ENCODE measurements around the gene MYL12A.
"Not testable (repeated sequence)": the region's sequence is repeated elsewhere in the genome, so short reads cannot be mapped to it uniquely, and the experiment has no call there.

Gene MYL12A

GRCh38 chr18:3269914-3270299 is 22.3 kb downstream of the MYL12A start:
- Histone ChIP-seq H3K36me3 (peaks cover 6 to 20% (median 15%) of the 10 kb centered on the region in 3 donors), H3K27me3 (no peaks in the 10 kb centered on the region), H3K4me1 (peaks cover 12 to 82% (median 45%) of the 10 kb centered on the region in 4 donors), H3K27ac (no peak overlapping the region), H3K4me3 (no peak overlapping the region), H3K9me3 (no peaks in the 10 kb centered on the region)
- no peak for DNase-seq
- intact Hi-C loops (cut with DNase I; ENCODE audit: low total_unique reads): no loop called here
- no peak for TF ChIP-seq CTCF (IDR thresholded peaks at IDR 0.05)

DNA sequence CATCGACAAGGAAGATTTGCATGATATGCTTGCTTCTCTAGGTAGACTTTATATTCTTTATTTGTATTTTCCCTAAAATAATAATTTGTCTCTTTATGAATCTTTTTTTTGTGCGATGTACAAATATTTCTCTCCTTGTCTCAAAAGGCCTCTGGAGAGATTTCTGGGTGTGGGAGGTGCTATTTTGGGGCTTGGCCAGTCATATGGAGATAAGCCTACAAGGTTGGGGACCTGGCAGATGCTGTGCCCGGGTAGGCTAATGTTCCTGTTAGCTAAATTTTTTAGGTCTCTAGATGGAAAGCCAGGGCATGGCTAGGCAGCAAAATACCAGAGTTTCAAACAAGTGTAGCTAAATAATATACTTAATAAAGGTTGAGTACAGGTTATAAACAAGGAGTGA is 25.4 kb downstream of the MYL12A start:
- no peak overlapping the region for H3K27ac ChIP-seq
- H3K4me1 ChIP-seq: peaks cover 0 to 51% (median 17%) of the 10 kb centered on the region in 4 donors
- H3K36me3 ChIP-seq: peaks cover 35 to 48% (median 41%) of the 10 kb centered on the region in 3 donors
- DNase-seq: no peak
- no peaks in the 10 kb centered on the region for H3K9me3 ChIP-seq
- H3K4me3 ChIP-seq: no peak overlapping the region
- H3K27me3 ChIP-seq: no peaks in the 10 kb centered on the region
- TF ChIP-seq CTCF (IDR thresholded peaks at IDR 0.05): no peak
- intact Hi-C loops (cut with DNase I; ENCODE audit: low total_unique reads): no loop called here

DNA sequence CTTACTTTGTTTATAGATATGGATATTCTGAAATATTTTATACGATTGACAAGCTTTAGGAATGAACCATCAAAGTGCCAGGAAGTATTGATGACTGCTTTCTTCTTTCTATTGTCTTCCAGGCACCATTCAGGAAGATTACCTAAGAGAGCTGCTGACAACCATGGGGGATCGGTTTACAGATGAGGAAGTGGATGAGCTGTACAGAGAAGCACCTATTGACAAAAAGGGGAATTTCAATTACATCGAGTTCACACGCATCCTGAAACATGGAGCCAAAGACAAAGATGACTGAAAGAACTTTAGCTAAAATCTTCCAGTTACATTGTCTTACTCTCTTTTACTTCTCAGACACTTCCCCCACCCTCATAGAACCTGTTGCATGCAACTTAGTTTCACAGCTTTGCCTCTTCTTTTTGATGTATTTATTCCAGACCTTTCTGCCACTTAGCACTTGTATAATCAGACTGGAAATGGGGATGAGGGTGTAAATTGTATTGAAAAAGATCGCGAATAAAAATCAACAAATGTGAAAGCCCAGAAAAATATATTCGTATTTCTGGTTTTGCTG is 30.1 kb downstream of the MYL12A start:
- H3K27ac ChIP-seq; H3K4me3 ChIP-seq; DNase-seq; H3K4me1 ChIP-seq; H3K27me3 ChIP-seq; intact Hi-C loops (cut with DNase I; ENCODE audit: low total_unique reads); H3K9me3 ChIP-seq: not testable (repeated sequence)
- peaks cover 42 to 53% (median 49%) of the 10 kb centered on the region in 3 donors for H3K36me3 ChIP-seq

DNA sequence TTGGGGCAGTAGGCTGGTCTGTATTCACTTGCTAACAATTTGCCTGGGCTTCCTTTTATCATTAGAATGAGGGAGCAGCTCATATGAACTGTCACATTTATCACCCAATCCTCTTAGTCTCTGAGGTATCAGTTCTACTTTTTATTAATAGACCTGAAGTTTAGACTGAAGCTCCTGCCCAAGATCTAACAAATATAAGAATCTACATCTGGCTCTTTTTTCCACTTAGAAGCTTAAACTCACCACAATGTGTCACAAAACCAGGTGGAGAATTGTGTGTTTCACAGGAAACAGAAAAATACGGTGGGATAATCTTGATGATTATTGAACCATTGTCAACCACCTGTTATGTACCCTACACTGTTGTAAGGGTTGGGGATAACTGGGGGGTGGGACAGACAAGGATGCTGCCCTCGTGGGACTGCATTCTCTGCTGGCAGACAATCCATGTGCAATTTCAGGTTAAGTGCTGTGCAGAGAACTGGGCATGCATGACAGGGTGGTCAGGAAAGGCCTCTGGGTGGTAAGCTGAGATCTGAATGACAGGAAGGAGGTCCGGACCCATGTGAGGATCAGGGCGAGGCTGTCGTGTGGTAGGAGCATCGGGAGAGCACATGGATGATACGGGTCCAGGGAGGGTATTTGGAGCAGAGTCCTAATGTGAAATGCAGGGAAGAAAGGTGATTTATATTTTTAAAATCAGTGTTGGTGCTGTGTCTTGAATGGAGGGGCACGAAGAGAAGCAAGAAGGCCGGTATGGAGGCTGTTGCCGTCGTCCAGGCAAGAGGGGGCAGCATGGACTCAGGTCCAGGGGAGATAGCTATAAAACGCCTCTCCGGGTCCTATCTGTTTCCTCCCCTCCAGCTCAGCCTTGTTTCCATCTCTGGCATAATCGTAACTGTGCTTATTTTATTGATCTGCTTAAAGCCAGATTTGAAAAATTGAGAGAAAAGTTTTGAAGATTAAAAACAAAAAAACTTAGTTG is 31.9 kb downstream of the MYL12A start:
- no peaks in the 10 kb centered on the region for H3K4me1 ChIP-seq
- no peaks in the 10 kb centered on the region for H3K27me3 ChIP-seq
- no peak for DNase-seq
- H3K27ac ChIP-seq: peak overlapping the region in 1 of 2 donors; percentile 16
- peaks cover 32 to 42% (median 38%) of the 10 kb centered on the region in 3 donors for H3K36me3 ChIP-seq
- TF ChIP-seq CTCF (IDR thresholded peaks at IDR 0.05): no peak
- no peak overlapping the region for H3K4me3 ChIP-seq
- intact Hi-C loops (cut with DNase I; ENCODE audit: low total_unique reads): loop anchor here (5.0 kb wide), 1 partner anchor 313 kb away; no protein-coding TSS in a partner anchor
- no peaks in the 10 kb centered on the region for H3K9me3 ChIP-seq

- DNase-seq: no peak
- Histone ChIP-seq H3K27ac (no peak overlapping the region), H3K36me3 (peaks cover 12 to 23% (median 18%) of the 10 kb centered on the region in 3 donors), H3K4me1 (no peaks in the 10 kb centered on the region), H3K9me3 (no peaks in the 10 kb centered on the region), H3K4me3 (no peak overlapping the region), H3K27me3 (no peaks in the 10 kb centered on the region)
- intact Hi-C loops (cut with DNase I; ENCODE audit: low total_unique reads): loop anchor here (5.0 kb wide), 1 partner anchor 311 kb away; no protein-coding TSS in a partner anchor
- peak; percentile 64 to 84 for TF ChIP-seq CTCF (IDR thresholded peaks at IDR 0.05)
Measured at GRCh38 chr18:3281456-3282400, 34.1 kb downstream of the MYL12A start.

All from tibial artery (tissue), 4 donors.